ENCODE results near the gene CHSY3. TPM values are rescaled to one million over a fixed set of nuclear protein-coding genes. Genes with fewer than 3 reads are reported as not detected.

CHSY3 gene
- total RNA-seq, 1 donor from 2014 or later: 51.3 TPM

GRCh38 chr5:130018641-130019040 lies 114.4 kb downstream of the CHSY3 start:
- no peak overlapping the region for H3K27ac ChIP-seq
- intact Hi-C loops (cut with DNase I): no loop called here
- no peak for DNase-seq (ENCODE audit: low spot score in 2 of 2)
- no peaks in the 10 kb centered on the region for H3K27me3 ChIP-seq
- H3K9me3 ChIP-seq: peaks cover 0 to 8% of the 10 kb centered on the region in 2 donors
- no peak overlapping the region for H3K4me3 ChIP-seq
- TF ChIP-seq CTCF (IDR thresholded peaks at IDR 0.05): no peak
- peaks cover 0 to 1% of the 10 kb centered on the region in 2 donors for H3K4me1 ChIP-seq
- H3K36me3 ChIP-seq: no peaks in the 10 kb centered on the region

GRCh38 chr5:130021000-130021399 lies 116.7 kb downstream of the CHSY3 start:
- Histone ChIP-seq H3K4me1 (peaks cover 0 to 4% of the 10 kb centered on the region in 2 donors), H3K27me3 (no peaks in the 10 kb centered on the region), H3K9me3 (no peaks in the 10 kb centered on the region), H3K36me3 (no peaks in the 10 kb centered on the region), H3K4me3 (no peak overlapping the region), H3K27ac (no peak overlapping the region)
- TF ChIP-seq CTCF (IDR thresholded peaks at IDR 0.05): no peak
- DNase-seq (ENCODE audit: low spot score in 2 of 2): no peak
- intact Hi-C loops (cut with DNase I): loop anchor here (10.0 kb wide), 1 partner anchor 524 kb away; no protein-coding TSS in a partner anchor

- Histone ChIP-seq H3K4me1 (peaks cover 0 to 4% of the 10 kb centered on the region in 2 donors), H3K36me3 (no peaks in the 10 kb centered on the region), H3K4me3 (no peak overlapping the region), H3K27me3 (no peaks in the 10 kb centered on the region), H3K9me3 (no peaks in the 10 kb centered on the region), H3K27ac (no peak overlapping the region)
- intact Hi-C loops (cut with DNase I): loop anchor here (10.0 kb wide), 1 partner anchor 523 kb away; no protein-coding TSS in a partner anchor
- no peak for DNase-seq (ENCODE audit: low spot score in 2 of 2)
- no peak for TF ChIP-seq CTCF (IDR thresholded peaks at IDR 0.05)
Measured at GRCh38 chr5:130021876-130022275, 117.6 kb downstream of the CHSY3 start.

- Histone ChIP-seq H3K4me1 (peaks cover 0 to 4% of the 10 kb centered on the region in 2 donors), H3K36me3 (no peaks in the 10 kb centered on the region), H3K27me3 (no peaks in the 10 kb centered on the region), H3K9me3 (no peaks in the 10 kb centered on the region), H3K27ac (peak overlapping the region; percentile 49 to 66), H3K4me3 (peak overlapping the region in 1 of 2 donors; percentile 10)
- intact Hi-C loops (cut with DNase I): loop anchor here (10.0 kb wide), 1 partner anchor 521 kb away; no protein-coding TSS in a partner anchor
- DNase-seq (ENCODE audit: low spot score in 2 of 2): no peak
- no peak for TF ChIP-seq CTCF (IDR thresholded peaks at IDR 0.05)
Measured at GRCh38 chr5:130023604-130024003, 119.3 kb downstream of the CHSY3 start.

GRCh38 chr5:130024006-130024405 lies 119.7 kb downstream of the CHSY3 start:
- intact Hi-C loops (cut with DNase I): loop anchor here (10.0 kb wide), 1 partner anchor 521 kb away; no protein-coding TSS in a partner anchor
- H3K27me3 ChIP-seq: no peaks in the 10 kb centered on the region
- no peaks in the 10 kb centered on the region for H3K36me3 ChIP-seq
- no peak overlapping the region for H3K4me3 ChIP-seq
- peaks cover 0 to 4% of the 10 kb centered on the region in 2 donors for H3K4me1 ChIP-seq
- H3K27ac ChIP-seq: peak overlapping the region; percentile 49 to 66
- no peak for DNase-seq (ENCODE audit: low spot score in 2 of 2)
- TF ChIP-seq CTCF (IDR thresholded peaks at IDR 0.05): no peak
- H3K9me3 ChIP-seq: no peaks in the 10 kb centered on the region

- H3K27me3 ChIP-seq: no peaks in the 10 kb centered on the region
- no peak overlapping the region for H3K4me3 ChIP-seq
- H3K27ac ChIP-seq: no peak overlapping the region
- TF ChIP-seq CTCF (IDR thresholded peaks at IDR 0.05): no peak
- intact Hi-C loops (cut with DNase I): loop anchor here (10.0 kb wide), 1 partner anchor 519 kb away; no protein-coding TSS in a partner anchor
- H3K4me1 ChIP-seq: peaks cover 0 to 4% of the 10 kb centered on the region in 2 donors
- DNase-seq (ENCODE audit: low spot score in 2 of 2): no peak
- no peaks in the 10 kb centered on the region for H3K36me3 ChIP-seq
- no peaks in the 10 kb centered on the region for H3K9me3 ChIP-seq
Measured at GRCh38 chr5:130025511-130025910, 121.2 kb downstream of the CHSY3 start.
